ENCODE data around the gene DOCK2.
A peak's percentile ranks its signal among the peaks of the same experiment; 100 is the strongest.

Gene DOCK2

DNA sequence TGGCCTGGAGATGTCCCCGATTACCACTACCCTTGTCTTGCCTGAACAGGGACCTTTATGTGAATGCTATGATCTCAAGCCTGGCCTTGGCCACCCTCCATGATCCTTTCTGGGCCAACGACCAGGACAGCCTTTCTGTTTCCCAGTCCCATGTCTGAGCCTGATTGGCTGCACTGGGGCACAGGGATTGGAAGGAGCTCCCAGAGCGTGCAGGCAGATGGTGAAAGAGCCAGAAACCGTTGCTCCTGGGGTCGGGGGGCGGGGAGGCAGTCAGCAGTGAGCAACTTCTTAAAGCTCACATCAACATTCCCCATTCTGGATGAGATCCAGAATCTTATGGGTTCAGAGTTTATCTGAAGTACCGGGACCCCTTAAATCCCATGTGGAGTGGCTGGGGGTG lies 258.9 kb downstream of the DOCK2 start:
- no peak overlapping the region for H3K4me3 ChIP-seq (ENCODE audit: low read depth in 1 of 2, low read length in 2 of 2)
- H3K36me3 ChIP-seq (ENCODE audit: insufficient read depth, low read length): peaks cover 46% of the 10 kb centered on the region
- no peaks in the 10 kb centered on the region for H3K4me1 ChIP-seq (ENCODE audit: insufficient read depth, low read length)
- DNase-seq: no peak
- no peaks in the 10 kb centered on the region for H4K20me1 ChIP-seq (ENCODE audit: insufficient read depth, low read length)
- no peaks in the 10 kb centered on the region for H3K9me3 ChIP-seq (ENCODE audit: insufficient read depth, low read length, severe bottlenecking)
- ATAC-seq (ENCODE audit: insufficient read depth, low read depth): no peak
- H3K79me2 ChIP-seq (ENCODE audit: insufficient read depth, low read length): no peaks in the 10 kb centered on the region
- TF ChIP-seq, protein P1, sequence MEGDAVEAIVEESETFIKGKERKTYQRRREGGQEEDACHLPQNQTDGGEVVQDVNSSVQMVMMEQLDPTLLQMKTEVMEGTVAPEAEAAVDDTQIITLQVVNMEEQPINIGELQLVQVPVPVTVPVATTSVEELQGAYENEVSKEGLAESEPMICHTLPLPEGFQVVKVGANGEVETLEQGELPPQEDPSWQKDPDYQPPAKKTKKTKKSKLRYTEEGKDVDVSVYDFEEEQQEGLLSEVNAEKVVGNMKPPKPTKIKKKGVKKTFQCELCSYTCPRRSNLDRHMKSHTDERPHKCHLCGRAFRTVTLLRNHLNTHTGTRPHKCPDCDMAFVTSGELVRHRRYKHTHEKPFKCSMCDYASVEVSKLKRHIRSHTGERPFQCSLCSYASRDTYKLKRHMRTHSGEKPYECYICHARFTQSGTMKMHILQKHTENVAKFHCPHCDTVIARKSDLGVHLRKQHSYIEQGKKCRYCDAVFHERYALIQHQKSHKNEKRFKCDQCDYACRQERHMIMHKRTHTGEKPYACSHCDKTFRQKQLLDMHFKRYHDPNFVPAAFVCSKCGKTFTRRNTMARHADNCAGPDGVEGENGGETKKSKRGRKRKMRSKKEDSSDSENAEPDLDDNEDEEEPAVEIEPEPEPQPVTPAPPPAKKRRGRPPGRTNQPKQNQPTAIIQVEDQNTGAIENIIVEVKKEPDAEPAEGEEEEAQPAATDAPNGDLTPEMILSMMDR (IDR thresholded peaks at IDR 0.05; ENCODE audit: borderline replicate concordance, extremely low read depth, low read length, poor library complexity, severe bottlenecking): no peak
- TF ChIP-seq EZH2 (IDR thresholded peaks at IDR 0.05; ENCODE audit: borderline replicate concordance, low read depth, low read length, severe bottlenecking): no peak
- H3K27ac ChIP-seq (ENCODE audit: low read length): no peak overlapping the region
- H3K4me2 ChIP-seq (ENCODE audit: insufficient read depth, low read length): no peak overlapping the region
- H3K9ac ChIP-seq (ENCODE audit: low read depth, low read length): no peak overlapping the region
- H2AFZ ChIP-seq (ENCODE audit: low read depth, low read length): no peak overlapping the region
- no peaks in the 10 kb centered on the region for H3K27me3 ChIP-seq (ENCODE audit: insufficient read depth, low read length, poor library complexity)

DNA sequence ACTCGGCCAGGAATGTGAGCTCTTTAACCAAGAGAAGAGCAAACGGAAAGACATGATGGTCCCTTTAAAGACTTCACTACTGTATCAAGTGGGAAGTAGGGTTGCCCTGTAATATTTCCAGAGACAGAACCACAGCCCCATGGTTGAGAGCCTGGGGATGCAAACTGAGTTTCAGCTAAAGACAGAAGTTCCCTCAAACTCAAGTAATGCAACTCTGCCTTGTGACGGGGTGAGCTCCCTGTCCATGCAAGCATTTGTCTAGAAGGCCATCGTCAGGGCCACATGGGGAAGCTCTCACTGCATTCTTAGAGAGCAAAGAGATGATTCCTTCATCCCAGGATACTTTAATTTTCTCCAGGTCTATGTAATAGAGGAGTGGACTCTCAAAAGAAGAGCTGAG lies 260.4 kb downstream of the DOCK2 start:
- H3K27ac ChIP-seq (ENCODE audit: low read length): no peak overlapping the region
- no peak for TF ChIP-seq EZH2 (IDR thresholded peaks at IDR 0.05; ENCODE audit: borderline replicate concordance, low read depth, low read length, severe bottlenecking)
- TF ChIP-seq, protein P1 (IDR thresholded peaks at IDR 0.05; ENCODE audit: borderline replicate concordance, extremely low read depth, low read length, poor library complexity, severe bottlenecking): no peak
- no peaks in the 10 kb centered on the region for H3K27me3 ChIP-seq (ENCODE audit: insufficient read depth, low read length, poor library complexity)
- peaks cover 56% of the 10 kb centered on the region for H3K36me3 ChIP-seq (ENCODE audit: insufficient read depth, low read length)
- no peaks in the 10 kb centered on the region for H3K79me2 ChIP-seq (ENCODE audit: insufficient read depth, low read length)
- ATAC-seq (ENCODE audit: insufficient read depth, low read depth): no peak
- no peaks in the 10 kb centered on the region for H3K9me3 ChIP-seq (ENCODE audit: insufficient read depth, low read length, severe bottlenecking)
- no peak overlapping the region for H2AFZ ChIP-seq (ENCODE audit: low read depth, low read length)
- H4K20me1 ChIP-seq (ENCODE audit: insufficient read depth, low read length): 0 out of 2 replicates have a peak, but pooled peaks cover 3% of the 10 kb centered on the region
- H3K4me2 ChIP-seq (ENCODE audit: insufficient read depth, low read length): no peak overlapping the region
- no peaks in the 10 kb centered on the region for H3K4me1 ChIP-seq (ENCODE audit: insufficient read depth, low read length)
- no peak for DNase-seq
- no peak overlapping the region for H3K4me3 ChIP-seq (ENCODE audit: low read depth in 1 of 2, low read length in 2 of 2)
- no peak overlapping the region for H3K9ac ChIP-seq (ENCODE audit: low read depth, low read length)

DNA sequence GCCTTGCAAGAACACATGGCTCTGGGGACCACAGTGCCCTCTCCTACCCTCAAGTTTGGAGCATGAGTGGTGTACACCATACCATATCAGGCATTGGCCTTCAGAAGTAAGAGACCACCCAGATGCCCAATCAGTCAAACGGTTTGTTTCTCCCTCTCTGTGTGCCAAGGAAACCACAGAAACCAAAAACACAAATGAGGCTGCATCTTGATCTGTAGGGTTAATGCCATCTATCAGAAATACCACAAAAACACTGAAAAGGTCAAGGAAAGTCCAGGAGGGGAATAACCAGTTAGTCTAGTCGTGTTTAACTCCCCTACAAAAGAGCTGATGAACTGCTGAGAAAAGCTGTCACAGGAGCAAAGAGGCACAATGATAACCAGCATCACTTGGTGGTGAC lies 264.8 kb downstream of the DOCK2 start:
- H3K4me2 ChIP-seq (ENCODE audit: insufficient read depth, low read length): no peak overlapping the region
- H3K36me3 ChIP-seq (ENCODE audit: insufficient read depth, low read length): peaks cover 39% of the 10 kb centered on the region
- H3K4me1 ChIP-seq (ENCODE audit: insufficient read depth, low read length): no peaks in the 10 kb centered on the region
- H4K20me1 ChIP-seq (ENCODE audit: insufficient read depth, low read length): 0 out of 2 replicates have a peak, but pooled peaks cover 6% of the 10 kb centered on the region
- DNase-seq (no peak), ATAC-seq (ENCODE audit: insufficient read depth, low read depth) (no peak)
- no peaks in the 10 kb centered on the region for H3K9me3 ChIP-seq (ENCODE audit: insufficient read depth, low read length, severe bottlenecking)
- no peaks in the 10 kb centered on the region for H3K79me2 ChIP-seq (ENCODE audit: insufficient read depth, low read length)
- no peak overlapping the region for H3K9ac ChIP-seq (ENCODE audit: low read depth, low read length)
- H3K4me3 ChIP-seq (ENCODE audit: low read depth in 1 of 2, low read length in 2 of 2): no peak overlapping the region
- no peak for TF ChIP-seq EZH2 (IDR thresholded peaks at IDR 0.05; ENCODE audit: borderline replicate concordance, low read depth, low read length, severe bottlenecking)
- TF ChIP-seq, protein P1 (IDR thresholded peaks at IDR 0.05; ENCODE audit: borderline replicate concordance, extremely low read depth, low read length, poor library complexity, severe bottlenecking): no peak
- 0 out of 2 replicates have a peak overlapping the region, but pooled peaks have one; percentile 2 for H3K27ac ChIP-seq (ENCODE audit: low read length)
- no peak overlapping the region for H2AFZ ChIP-seq (ENCODE audit: low read depth, low read length)
- no peaks in the 10 kb centered on the region for H3K27me3 ChIP-seq (ENCODE audit: insufficient read depth, low read length, poor library complexity)

DNA sequence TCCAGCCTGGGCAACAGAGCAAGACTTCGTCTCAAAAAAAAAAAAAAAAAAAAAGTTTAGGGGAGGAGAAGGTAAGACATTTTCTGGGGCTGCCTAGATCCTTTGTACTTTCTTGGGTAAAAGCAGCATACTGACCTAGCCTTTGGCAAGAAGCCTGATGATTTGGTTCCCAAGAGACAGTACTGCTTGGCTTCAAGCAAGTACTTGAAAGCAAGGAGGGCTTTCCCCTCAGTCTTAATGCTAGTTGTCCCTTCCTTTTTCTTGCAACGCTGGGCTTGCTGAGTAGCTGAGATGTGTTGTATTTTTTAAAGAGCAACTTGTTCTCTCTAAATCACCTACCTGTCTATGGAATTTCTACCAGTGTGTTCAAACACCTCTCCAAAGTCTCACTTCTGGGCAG lies 267.0 kb downstream of the DOCK2 start:
- TF ChIP-seq, protein P1 (IDR thresholded peaks at IDR 0.05; ENCODE audit: borderline replicate concordance, extremely low read depth, low read length, poor library complexity, severe bottlenecking): no peak
- TF ChIP-seq EZH2 (IDR thresholded peaks at IDR 0.05; ENCODE audit: borderline replicate concordance, low read depth, low read length, severe bottlenecking): no peak
- Histone ChIP-seq H3K27ac (ENCODE audit: low read length) (no peak overlapping the region), H3K27me3 (ENCODE audit: insufficient read depth, low read length, poor library complexity) (no peaks in the 10 kb centered on the region), H3K4me3 (ENCODE audit: low read depth in 1 of 2, low read length in 2 of 2) (no peak overlapping the region), H3K36me3 (ENCODE audit: insufficient read depth, low read length) (peaks cover 22% of the 10 kb centered on the region), H2AFZ (ENCODE audit: low read depth, low read length) (no peak overlapping the region), H3K9ac (ENCODE audit: low read depth, low read length) (no peak overlapping the region), H4K20me1 (ENCODE audit: insufficient read depth, low read length) (0 out of 2 replicates have a peak, but pooled peaks cover 8% of the 10 kb centered on the region), H3K79me2 (ENCODE audit: insufficient read depth, low read length) (no peaks in the 10 kb centered on the region), H3K4me2 (ENCODE audit: insufficient read depth, low read length) (no peak overlapping the region), H3K4me1 (ENCODE audit: insufficient read depth, low read length) (no peaks in the 10 kb centered on the region), H3K9me3 (ENCODE audit: insufficient read depth, low read length, severe bottlenecking) (no peaks in the 10 kb centered on the region)
- no peak for DNase-seq
- ATAC-seq (ENCODE audit: insufficient read depth, low read depth): no peak
